PC-9 (cell line): ENCODE measurements around the gene CEP41.

Experiments
- EZH2 ChIP-seq: fragments of 200-600 bp; sonication (generic); IDR thresholded peaks from 2 replicates; pipeline ENCODE4 v1.8.0; 2017; ENCODE audit warnings: antibody characterized with exemption, low read depth
- TF ChIP-seq, protein P1 (sequence below): fragments of 200-600 bp; sonication (generic); conservative IDR thresholded peaks from 2 replicates; pipeline ENCODE4 v1.6.1; 2017; ENCODE audit warnings: mixed run types, antibody characterized with exemption, mild to moderate bottlenecking, moderate library complexity

DNA sequence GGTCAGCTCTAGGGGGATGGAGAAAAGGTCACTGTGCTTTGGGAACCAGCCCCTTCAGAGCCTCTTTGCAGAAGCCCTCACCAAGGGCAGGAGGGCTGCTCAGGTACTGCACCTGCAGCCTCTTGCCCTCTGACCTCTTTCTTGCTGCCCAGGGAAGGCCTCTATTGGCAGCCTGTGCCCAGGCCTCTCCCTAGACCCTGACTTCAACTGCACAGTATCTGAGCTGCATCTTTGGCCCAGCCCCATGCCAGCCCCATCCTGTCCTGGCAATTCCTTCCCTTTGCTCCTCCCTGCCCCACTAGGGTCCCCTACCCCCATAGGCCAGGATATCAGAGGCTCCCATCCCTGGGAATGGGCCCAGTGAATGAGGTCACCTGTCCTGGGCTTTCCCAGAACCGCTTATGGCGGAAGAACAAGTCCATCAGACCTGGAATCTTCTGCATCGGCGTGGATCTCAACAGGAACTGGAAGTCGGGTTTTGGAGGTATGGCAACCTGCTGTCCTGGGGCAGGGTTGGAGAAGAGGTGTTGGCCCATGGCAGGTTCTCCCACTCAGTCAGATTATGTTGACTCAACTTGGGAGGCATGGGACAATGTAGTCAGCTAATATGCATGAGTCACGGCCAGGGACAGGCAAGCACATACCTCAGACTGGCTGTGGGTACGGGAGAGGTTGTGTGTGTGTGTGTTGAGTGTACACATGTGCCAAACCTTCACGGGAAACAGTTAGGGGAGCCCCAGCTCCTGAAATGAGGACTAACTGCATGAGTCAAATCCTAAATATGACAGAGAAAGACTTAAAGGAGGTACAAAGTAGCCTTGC, 77.6 kb downstream of the CEP41 start:
- TF ChIP-seq, protein P1, sequence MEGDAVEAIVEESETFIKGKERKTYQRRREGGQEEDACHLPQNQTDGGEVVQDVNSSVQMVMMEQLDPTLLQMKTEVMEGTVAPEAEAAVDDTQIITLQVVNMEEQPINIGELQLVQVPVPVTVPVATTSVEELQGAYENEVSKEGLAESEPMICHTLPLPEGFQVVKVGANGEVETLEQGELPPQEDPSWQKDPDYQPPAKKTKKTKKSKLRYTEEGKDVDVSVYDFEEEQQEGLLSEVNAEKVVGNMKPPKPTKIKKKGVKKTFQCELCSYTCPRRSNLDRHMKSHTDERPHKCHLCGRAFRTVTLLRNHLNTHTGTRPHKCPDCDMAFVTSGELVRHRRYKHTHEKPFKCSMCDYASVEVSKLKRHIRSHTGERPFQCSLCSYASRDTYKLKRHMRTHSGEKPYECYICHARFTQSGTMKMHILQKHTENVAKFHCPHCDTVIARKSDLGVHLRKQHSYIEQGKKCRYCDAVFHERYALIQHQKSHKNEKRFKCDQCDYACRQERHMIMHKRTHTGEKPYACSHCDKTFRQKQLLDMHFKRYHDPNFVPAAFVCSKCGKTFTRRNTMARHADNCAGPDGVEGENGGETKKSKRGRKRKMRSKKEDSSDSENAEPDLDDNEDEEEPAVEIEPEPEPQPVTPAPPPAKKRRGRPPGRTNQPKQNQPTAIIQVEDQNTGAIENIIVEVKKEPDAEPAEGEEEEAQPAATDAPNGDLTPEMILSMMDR: no peak
- no peak for TF ChIP-seq EZH2
